ENCODE measurements around the gene UHRF2.

UHRF2 gene

GRCh38 chr9:6553866-6554265 is 140.9 kb downstream of the UHRF2 start:
- no peak overlapping the region for H3K27ac ChIP-seq (ENCODE audit: low read length)
- no peaks in the 10 kb centered on the region for H3K27me3 ChIP-seq (ENCODE audit: control insufficient read depth, insufficient read depth, low read length)
- no peaks in the 10 kb centered on the region for H3K4me1 ChIP-seq (ENCODE audit: control insufficient read depth, insufficient read depth, low read length)
- peaks cover 13% of the 10 kb centered on the region for H3K36me3 ChIP-seq (ENCODE audit: control insufficient read depth, insufficient read depth, low read length)
- no CpG with 5 or more reads among the region's 1 CpG for WGBS (ENCODE audit: insufficient coverage, insufficient read length)
- DNase-seq (ENCODE audit: low read depth, low spot score) = no peak
- H3K4me3 ChIP-seq (ENCODE audit: low read length) = no peak overlapping the region
- H3K9me3 ChIP-seq (ENCODE audit: control insufficient read depth, insufficient read depth, low read length) = no peaks in the 10 kb centered on the region

Data from iPS DF 6.9 (cell line).